ENCODE measurements around the gene FOXP4.

Gene FOXP4

GRCh38 chr6:41650120-41650519 is 103.9 kb downstream of the FOXP4 start:
- DNase-seq = no peak

- DNase-seq = no peak
These were observed 105.2 kb downstream of the FOXP4 start for GRCh38 chr6:41651246-41651961.
